NB4 (cell line): ENCODE results near the gene TIMM22.

Experiments used
- CTCF ChIP-seq: IDR thresholded peaks from one replicate; pipeline ENCODE4 v1.5.1; 2012; ENCODE audit warnings: low read depth, low read length
- MAX ChIP-seq: IDR thresholded peaks from 2 replicates; pipeline ENCODE4 v1.6.1; 2011; ENCODE audit warnings: low read depth, low read length
- POLR2A ChIP-seq: IDR thresholded peaks from 2 replicates; pipeline ENCODE4 v1.6.1; 2011; ENCODE audit warnings: mild to moderate bottlenecking; ENCODE audit not compliant: insufficient read length; ENCODE audit errors: extremely low read depth

GRCh38 chr17:1042486-1042885 is 45.6 kb downstream of the TIMM22 start:
- TF ChIP-seq CTCF (no peak), POLR2A (no peak), MAX (no peak)
